Measurements from ENCODE around the gene ALDH1A1.
"Not testable (repeated sequence)": the region's sequence is repeated elsewhere in the genome, so short reads cannot be mapped to it uniquely, and the experiment has no call there.

ALDH1A1 gene

DNA sequence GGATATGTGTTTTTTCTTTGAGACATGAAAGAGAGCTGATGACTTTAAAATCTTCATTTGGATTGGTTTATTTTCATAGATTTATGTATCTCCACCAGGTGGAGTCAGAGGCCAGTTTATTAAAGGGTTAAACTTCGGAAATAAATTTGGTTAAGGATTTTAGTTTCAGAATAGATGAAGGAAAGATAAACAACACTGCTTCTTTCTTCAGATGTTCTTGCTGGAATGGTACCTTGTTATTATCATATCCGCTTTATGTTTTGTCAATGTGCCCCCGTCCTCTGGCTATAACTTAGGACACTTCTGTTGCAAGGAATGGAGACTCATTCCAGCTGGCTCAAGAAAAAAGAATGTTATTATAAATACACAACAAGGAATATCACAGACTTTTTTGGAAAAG is 81.2 kb downstream of the ALDH1A1 start:
- DNase-seq: peak; percentile 10

DNA sequence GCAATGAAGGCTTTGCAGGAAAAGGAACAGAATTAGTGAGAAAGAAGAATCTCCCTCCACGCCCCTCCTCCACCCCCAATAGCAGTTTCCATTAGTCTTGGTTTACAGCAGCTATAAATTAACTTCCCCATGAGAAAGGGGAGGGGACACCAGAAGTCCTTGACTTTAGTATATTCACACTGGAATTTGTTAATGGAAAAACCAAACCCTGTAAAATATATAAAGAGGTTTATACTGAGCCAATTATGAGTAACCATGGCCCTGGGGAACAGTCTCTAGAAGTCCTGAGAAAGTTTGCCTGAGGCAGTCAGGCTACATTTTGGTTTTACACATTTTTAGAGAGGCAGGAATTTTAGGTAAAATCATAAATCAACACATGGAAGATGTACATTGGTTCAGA is 88.5 kb downstream of the ALDH1A1 start:
- H3F3A ChIP-seq (ENCODE audit: insufficient read depth, low read length): no peaks in the 10 kb centered on the region
- no peaks in the 10 kb centered on the region for H3K36me3 ChIP-seq (replicated peaks; ENCODE audit: insufficient read depth, low read length)
- no peaks in the 10 kb centered on the region for H3K9me2 ChIP-seq (replicated peaks; ENCODE audit: insufficient read depth, low read length)
- TF ChIP-seq, protein P1, sequence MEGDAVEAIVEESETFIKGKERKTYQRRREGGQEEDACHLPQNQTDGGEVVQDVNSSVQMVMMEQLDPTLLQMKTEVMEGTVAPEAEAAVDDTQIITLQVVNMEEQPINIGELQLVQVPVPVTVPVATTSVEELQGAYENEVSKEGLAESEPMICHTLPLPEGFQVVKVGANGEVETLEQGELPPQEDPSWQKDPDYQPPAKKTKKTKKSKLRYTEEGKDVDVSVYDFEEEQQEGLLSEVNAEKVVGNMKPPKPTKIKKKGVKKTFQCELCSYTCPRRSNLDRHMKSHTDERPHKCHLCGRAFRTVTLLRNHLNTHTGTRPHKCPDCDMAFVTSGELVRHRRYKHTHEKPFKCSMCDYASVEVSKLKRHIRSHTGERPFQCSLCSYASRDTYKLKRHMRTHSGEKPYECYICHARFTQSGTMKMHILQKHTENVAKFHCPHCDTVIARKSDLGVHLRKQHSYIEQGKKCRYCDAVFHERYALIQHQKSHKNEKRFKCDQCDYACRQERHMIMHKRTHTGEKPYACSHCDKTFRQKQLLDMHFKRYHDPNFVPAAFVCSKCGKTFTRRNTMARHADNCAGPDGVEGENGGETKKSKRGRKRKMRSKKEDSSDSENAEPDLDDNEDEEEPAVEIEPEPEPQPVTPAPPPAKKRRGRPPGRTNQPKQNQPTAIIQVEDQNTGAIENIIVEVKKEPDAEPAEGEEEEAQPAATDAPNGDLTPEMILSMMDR (IDR thresholded peaks at IDR 0.05; ENCODE audit: low read length): no peak
- TF ChIP-seq EZH2phosphoT487 (IDR thresholded peaks at IDR 0.05; ENCODE audit: low read length) (no peak), EZH2 (optimal IDR thresholded peaks at IDR 0.05; ENCODE audit: low read depth, low read length) (no peak)
- no peaks in the 10 kb centered on the region for H4K20me1 ChIP-seq (ENCODE audit: insufficient read depth, low read length)
- no peaks in the 10 kb centered on the region for H3K4me1 ChIP-seq (ENCODE audit: low read length)
- H3K9me3 ChIP-seq (replicated peaks; ENCODE audit: insufficient read depth, low read length): no peaks in the 10 kb centered on the region
- H3K79me2 ChIP-seq (ENCODE audit: low read length): no peaks in the 10 kb centered on the region
- H3K27ac ChIP-seq (ENCODE audit: low read length): no peak overlapping the region
- no peak overlapping the region for H2AFZ ChIP-seq (ENCODE audit: low read length)
- H3K9ac ChIP-seq (ENCODE audit: low read length): no peak overlapping the region
- no peak overlapping the region for H3K4me3 ChIP-seq (ENCODE audit: low read length)
- H3K4me2 ChIP-seq (ENCODE audit: low read depth, low read length): no peak overlapping the region
- DNase-seq: no peak
- H3K27me3 ChIP-seq (replicated peaks; ENCODE audit: insufficient read depth, low read length): no peaks in the 10 kb centered on the region

More for the DNA sequence above, 81.2 kb downstream of the ALDH1A1 start:
- no peak overlapping the region for H3K9ac ChIP-seq (ENCODE audit: low read length)
- H3K27ac ChIP-seq (ENCODE audit: low read length): no peak overlapping the region
- H3K4me1 ChIP-seq (ENCODE audit: low read length): no peaks in the 10 kb centered on the region
- no peaks in the 10 kb centered on the region for H3K79me2 ChIP-seq (ENCODE audit: low read length)
- no peak for TF ChIP-seq EZH2phosphoT487 (IDR thresholded peaks at IDR 0.05; ENCODE audit: low read length)
- TF ChIP-seq, protein P1 (IDR thresholded peaks at IDR 0.05; ENCODE audit: low read length): peak; percentile 45
- no peaks in the 10 kb centered on the region for H3K9me3 ChIP-seq (replicated peaks; ENCODE audit: insufficient read depth, low read length)
- no peaks in the 10 kb centered on the region for H4K20me1 ChIP-seq (ENCODE audit: insufficient read depth, low read length)
- H3K27me3 ChIP-seq (replicated peaks; ENCODE audit: insufficient read depth, low read length): no peaks in the 10 kb centered on the region
- no peak overlapping the region for H3K4me3 ChIP-seq (ENCODE audit: low read length)
- no peak overlapping the region for H2AFZ ChIP-seq (ENCODE audit: low read length)
- no peak overlapping the region for H3K4me2 ChIP-seq (ENCODE audit: low read depth, low read length)
- no peaks in the 10 kb centered on the region for H3K9me2 ChIP-seq (replicated peaks; ENCODE audit: insufficient read depth, low read length)
- H3F3A ChIP-seq (ENCODE audit: insufficient read depth, low read length): no peaks in the 10 kb centered on the region
- H3K36me3 ChIP-seq (replicated peaks; ENCODE audit: insufficient read depth, low read length): no peaks in the 10 kb centered on the region

DNA sequence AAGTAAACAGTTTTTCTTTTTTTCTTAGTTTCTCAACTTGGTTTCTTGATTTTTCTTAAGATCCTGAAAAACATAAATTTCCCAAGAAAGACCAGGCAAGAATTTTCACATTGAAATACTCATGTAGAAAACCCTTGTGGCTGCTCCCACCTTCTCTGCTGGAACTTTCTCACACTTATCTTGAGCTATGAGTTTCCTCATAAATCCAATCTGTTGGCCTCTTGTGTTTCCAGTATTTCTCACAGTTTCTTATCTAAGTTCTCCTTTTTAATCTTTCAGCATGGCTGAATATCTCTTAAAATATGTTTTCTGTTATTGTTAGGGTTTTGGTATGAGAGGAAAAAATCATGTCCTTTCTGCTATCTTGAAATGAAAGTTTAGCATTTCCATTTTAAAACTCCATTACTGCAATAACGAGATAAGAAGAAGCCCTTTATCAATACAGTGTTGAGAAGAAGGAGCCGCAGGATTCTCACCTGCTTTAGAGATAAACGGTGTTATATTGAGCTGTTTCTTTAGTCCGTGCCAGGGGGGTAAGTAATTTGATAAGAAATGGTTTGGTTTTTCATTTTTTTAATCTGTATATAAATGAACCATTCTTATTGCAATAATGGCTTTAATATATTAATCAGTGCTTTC is 89.3 kb downstream of the ALDH1A1 start:
- no peaks in the 10 kb centered on the region for H3K36me3 ChIP-seq (replicated peaks; ENCODE audit: insufficient read depth, low read length)
- H3K9me3 ChIP-seq (replicated peaks; ENCODE audit: insufficient read depth, low read length): no peaks in the 10 kb centered on the region
- H3F3A ChIP-seq (ENCODE audit: insufficient read depth, low read length): no peaks in the 10 kb centered on the region
- no peaks in the 10 kb centered on the region for H3K4me1 ChIP-seq (ENCODE audit: low read length)
- no peak overlapping the region for H2AFZ ChIP-seq (ENCODE audit: low read length)
- H3K9ac ChIP-seq (ENCODE audit: low read length): no peak overlapping the region
- H3K9me2 ChIP-seq (replicated peaks; ENCODE audit: insufficient read depth, low read length): no peaks in the 10 kb centered on the region
- no peak for DNase-seq
- no peak overlapping the region for H3K4me3 ChIP-seq (ENCODE audit: low read length)
- no peaks in the 10 kb centered on the region for H4K20me1 ChIP-seq (ENCODE audit: insufficient read depth, low read length)
- H3K27ac ChIP-seq (ENCODE audit: low read length): no peak overlapping the region
- no peaks in the 10 kb centered on the region for H3K27me3 ChIP-seq (replicated peaks; ENCODE audit: insufficient read depth, low read length)
- H3K4me2 ChIP-seq (ENCODE audit: low read depth, low read length): no peak overlapping the region
- H3K79me2 ChIP-seq (ENCODE audit: low read length): no peaks in the 10 kb centered on the region
- TF ChIP-seq EZH2phosphoT487 (IDR thresholded peaks at IDR 0.05; ENCODE audit: low read length): no peak

DNA sequence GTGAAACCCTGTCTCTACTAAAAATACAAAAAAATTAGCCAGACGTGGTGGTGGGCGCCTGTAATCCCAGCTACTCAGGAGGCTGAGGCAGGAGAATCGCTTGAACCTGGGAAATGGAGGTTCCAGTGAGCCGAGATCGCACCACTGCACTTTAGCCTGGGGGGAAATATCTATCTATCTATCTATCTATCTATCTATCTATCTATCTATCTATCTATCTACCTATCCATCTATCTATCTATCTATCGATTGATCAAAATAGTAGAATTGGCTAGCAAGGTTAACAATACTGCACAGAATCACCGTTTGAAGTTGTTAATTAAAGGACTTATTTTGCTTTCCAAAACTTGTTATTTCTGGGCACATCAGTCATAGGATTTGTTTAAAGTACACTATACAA is 90.1 kb downstream of the ALDH1A1 start:
- not testable (repeated sequence) for H3K27me3 ChIP-seq (replicated peaks; ENCODE audit: insufficient read depth, low read length); H3K9me3 ChIP-seq (replicated peaks; ENCODE audit: insufficient read depth, low read length); H3K4me3 ChIP-seq (ENCODE audit: low read length); H3K36me3 ChIP-seq (replicated peaks; ENCODE audit: insufficient read depth, low read length); H3F3A ChIP-seq (ENCODE audit: insufficient read depth, low read length); DNase-seq; H3K9ac ChIP-seq (ENCODE audit: low read length); H3K4me2 ChIP-seq (ENCODE audit: low read depth, low read length); H3K27ac ChIP-seq (ENCODE audit: low read length); H3K79me2 ChIP-seq (ENCODE audit: low read length); H4K20me1 ChIP-seq (ENCODE audit: insufficient read depth, low read length); H2AFZ ChIP-seq (ENCODE audit: low read length); H3K9me2 ChIP-seq (replicated peaks; ENCODE audit: insufficient read depth, low read length); H3K4me1 ChIP-seq (ENCODE audit: low read length)
